HG03457 (cell line): ENCODE measurements around the gene KLHDC3.

Experiments used
- ATAC-seq: cut with Tn5 transposase; IDR thresholded peaks from one replicate; pipeline ENCODE4 v1.9.1; 2021; ENCODE audit warnings: moderate number of reproducible peaks; ENCODE audit not compliant: unreplicated experiment

The KLHDC3 gene

GRCh38 chr6:43054206-43054943 is 40.3 kb downstream of the KLHDC3 start:
- no peak for ATAC-seq

DNA sequence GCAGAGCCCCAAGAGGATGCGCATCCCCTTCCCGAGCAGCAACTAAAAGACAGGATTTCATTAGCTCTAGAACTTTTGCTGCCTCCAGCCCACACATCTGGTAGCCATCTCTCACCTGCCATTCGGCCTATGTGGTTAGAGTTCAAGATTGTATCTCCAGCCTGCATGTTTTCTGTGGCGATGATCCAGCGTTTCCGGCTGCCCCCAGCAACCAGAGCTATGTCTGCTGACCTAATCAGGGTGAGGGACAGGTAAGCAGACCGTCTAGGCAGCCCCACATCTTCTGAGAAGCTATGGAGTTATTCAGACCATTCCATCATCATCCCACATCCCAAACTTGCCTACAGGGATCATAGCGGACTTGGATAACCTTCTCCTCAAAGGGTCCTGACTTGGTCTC is 41.9 kb downstream of the KLHDC3 start:
- no peak for ATAC-seq

GRCh38 chr6:43058531-43058930 is 44.5 kb downstream of the KLHDC3 start:
- ATAC-seq = no peak

GRCh38 chr6:43059168-43060033 is 45.4 kb downstream of the KLHDC3 start, which contains the start of the genes KLC4 and MRPL2:
TSS of gene KLC4 (plus strand) at chr6:43059631. CDS start at chr6:43061336, 1,705 bp downstream.
TSS of gene MRPL2 (minus strand) at chr6:43059434. CDS start at chr6:43059381, 53 bp downstream.
- peak; percentile 59 for ATAC-seq

GRCh38 chr6:43060034-43060754 is 46.1 kb downstream of the KLHDC3 start:
- ATAC-seq = no peak

GRCh38 chr6:43060755-43061633 is 46.9 kb downstream of the KLHDC3 start:
- ATAC-seq = no peak

GRCh38 chr6:43061861-43062260 is 47.8 kb downstream of the KLHDC3 start:
- ATAC-seq = no peak

DNA sequence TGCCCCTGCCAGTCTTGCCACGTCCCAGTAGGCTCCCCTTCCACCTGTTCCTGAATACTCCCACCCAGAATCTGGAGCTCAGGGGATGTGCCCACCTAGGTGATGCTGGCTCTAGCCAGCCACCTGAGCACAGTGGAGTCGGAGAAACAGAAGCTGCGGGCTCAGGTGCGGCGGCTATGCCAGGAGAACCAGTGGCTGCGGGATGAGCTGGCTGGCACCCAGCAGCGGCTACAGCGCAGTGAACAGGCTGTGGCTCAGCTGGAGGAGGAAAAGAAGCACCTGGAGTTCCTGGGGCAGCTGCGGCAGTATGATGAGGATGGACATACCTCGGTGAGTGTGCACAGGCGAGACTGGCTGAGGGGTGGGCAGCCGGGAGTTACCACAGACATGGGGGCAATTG is 48.8 kb downstream of the KLHDC3 start:
- ATAC-seq = no peak

GRCh38 chr6:43070028-43070632 is 56.1 kb downstream of the KLHDC3 start:
- no peak for ATAC-seq
